GM19372 (cell line): ENCODE measurements around the gene MT1G.
"Not testable (repeated sequence)": the region's sequence is repeated elsewhere in the genome, so short reads cannot be mapped to it uniquely, and the experiment has no call there.

Source experiments
- ATAC-seq: cut with Tn5 transposase; IDR thresholded peaks from one replicate; pipeline ENCODE4 v1.9.1; 2021; ENCODE audit warnings: mild to moderate bottlenecking, low read depth, moderate library complexity; ENCODE audit not compliant: unreplicated experiment

The MT1G gene

GRCh38 chr16:56669005-56669839 lies 1.4 kb upstream of the MT1G start, which contains the start of gene MT1H:
Gene MT1H, plus strand, starts transcription at chr16:56669814. Its CDS starts 71 bp downstream, at chr16:56669885.
- ATAC-seq: no peak

DNA sequence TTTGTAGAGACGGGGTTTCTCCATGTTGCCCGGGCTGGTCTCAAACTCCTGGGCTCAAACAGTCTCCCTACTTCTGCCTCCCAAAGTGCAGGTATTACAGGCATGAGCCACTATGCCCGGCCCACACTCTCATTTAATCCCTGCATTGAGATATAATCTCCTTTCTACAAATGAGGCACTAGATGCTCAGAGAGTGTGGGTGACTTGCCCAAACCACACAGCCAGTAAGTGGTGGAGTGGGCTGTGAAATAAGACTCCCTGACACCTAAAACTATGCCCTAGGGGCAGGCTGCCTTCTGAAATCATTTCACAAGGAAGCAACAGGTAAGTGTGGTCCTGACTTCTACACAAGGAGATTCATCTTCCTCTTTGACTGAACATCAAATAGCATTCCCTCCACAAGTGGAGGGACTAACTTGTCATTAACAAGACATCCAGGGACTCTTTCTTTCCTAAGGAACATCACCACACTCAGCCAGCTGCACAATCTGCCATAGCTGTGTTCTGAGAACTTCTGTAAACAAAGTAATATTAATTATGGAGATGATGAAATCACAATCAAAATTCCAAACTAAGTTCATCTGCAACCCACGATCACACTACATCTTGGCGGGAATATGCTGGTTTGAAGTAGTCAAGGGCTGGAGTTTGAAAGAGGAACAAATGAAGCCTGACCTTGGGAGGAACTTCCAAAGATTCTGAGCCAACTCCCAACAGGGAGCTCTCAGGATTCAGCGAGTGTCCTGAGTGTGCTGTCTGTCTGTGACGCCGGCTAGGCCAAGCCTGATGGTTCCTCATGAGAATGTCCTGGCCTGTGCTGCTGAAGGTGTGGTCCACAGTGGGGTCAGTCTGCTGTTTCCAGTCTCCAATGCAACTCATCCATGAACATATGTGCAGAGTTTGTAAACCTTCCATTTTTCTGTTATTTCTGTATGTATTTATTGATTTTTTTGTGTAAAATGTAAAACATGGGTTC lies 2.3 kb downstream of the MT1G start:
- ATAC-seq: not testable (repeated sequence)

- ATAC-seq: no peak
These were observed 3.4 kb downstream of the MT1G start for GRCh38 chr16:56664506-56664905.

- no peak for ATAC-seq
These were observed 5.2 kb downstream of the MT1G start for GRCh38 chr16:56662357-56663354.

DNA sequence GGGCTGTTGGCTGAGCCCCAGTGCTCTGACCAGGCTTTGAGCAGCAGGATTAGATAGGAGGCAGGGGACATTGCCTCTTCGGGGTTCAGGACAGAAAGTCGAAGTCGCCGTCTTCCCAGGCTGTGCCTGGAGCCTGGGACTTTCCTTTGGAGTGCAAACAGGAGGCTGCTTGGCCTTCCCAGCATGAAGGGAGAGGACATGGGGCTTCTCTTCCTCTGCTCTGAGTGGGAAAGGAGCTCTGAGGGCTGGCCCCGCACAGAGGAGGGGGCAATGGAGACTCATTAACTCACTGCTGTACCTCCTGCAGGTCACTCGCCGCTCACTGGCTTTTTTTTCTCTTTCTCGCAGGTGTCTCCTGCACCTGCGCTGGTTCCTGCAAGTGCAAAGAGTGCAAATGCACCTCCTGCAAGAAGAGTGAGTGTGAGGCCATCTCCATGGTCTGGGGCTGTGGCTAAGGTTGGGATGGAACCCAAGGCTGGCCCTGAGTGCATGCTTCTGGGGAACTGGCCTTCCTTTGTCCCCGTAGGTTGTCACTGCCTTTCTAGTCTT lies 9.5 kb downstream of the MT1G start:
- ATAC-seq: no peak

GRCh38 chr16:56657555-56658326 lies 10.1 kb downstream of the MT1G start, which contains the start of gene MT1F:
Gene MT1F, plus strand, starts transcription at chr16:56657959. Its CDS starts 100 bp downstream, at chr16:56658059.
- no peak for ATAC-seq

- no peak for ATAC-seq
These were observed 14.6 kb downstream of the MT1G start for GRCh38 chr16:56653218-56653617.

- ATAC-seq: no peak
These were observed 15.3 kb downstream of the MT1G start for GRCh38 chr16:56652600-56652999.

GRCh38 chr16:56651586-56651985 lies 16.3 kb downstream of the MT1G start, which contains the start of gene MT1B:
Gene MT1B, plus strand, starts transcription at chr16:56651886. Its CDS starts 68 bp downstream, at chr16:56651954.
- ATAC-seq: no peak

DNA sequence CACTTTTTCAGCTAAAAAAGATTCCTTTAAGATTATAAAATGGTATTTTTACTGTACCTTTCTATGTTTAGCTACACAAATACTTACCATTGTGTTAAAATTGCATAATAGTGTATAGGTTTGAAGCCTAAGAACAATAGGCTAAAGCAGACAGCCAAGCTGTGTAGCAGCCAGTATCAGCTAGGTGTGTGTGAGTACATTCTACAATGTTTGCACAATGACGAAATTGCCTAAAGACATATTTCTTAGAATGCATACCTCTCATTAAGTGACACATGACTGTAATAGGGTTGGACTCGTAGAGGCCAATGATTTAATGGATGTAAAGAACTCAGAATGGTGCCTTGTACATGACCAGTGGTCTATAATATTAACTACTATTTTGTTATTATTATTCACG lies 18.0 kb downstream of the MT1G start:
- no peak for ATAC-seq

- ATAC-seq: no peak
These were observed 18.6 kb downstream of the MT1G start for GRCh38 chr16:56649271-56649670.

GRCh38 chr16:56647641-56648431 lies 20.0 kb downstream of the MT1G start:
- ATAC-seq: no peak

DNA sequence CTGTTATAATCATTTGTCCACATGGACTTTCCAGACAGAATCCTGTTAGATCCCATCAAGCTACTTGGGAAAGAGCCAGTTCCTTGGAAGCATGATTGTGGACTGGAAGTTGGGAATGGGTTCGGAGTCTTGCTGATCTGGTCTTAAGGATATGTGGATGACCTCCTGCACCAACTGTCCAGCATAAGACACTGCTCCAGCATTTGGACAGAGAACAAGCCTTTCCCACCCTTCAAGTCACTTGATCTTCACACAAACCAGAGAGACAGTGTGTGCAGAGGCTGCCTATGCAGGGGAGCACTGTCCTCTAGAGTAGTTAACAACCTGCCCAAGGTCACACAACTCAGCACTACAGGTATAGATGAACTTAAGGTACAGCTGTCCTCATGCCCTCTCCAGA lies 22.0 kb downstream of the MT1G start:
- ATAC-seq: no peak

DNA sequence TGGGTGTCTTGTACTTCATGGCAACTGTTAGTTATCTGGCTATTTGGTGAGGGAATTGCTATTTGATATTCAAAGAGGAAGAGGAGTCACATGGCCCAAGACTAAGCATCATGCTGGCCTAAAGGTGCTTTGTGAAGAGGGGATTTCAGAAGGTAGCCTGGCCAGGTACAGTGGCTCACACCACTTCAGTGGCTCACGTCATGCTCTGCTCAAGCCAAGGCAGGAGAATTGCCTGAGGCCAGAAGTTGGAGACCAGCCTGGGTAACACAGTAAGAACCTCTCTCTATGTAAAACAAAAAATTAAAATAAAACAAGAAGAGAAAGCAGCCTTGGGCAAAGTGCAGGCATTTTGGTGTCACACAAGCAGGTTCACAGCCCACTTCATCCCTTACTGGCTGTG lies 22.6 kb downstream of the MT1G start:
- ATAC-seq: no peak

GRCh38 chr16:56643833-56644232 lies 24.0 kb downstream of the MT1G start:
- ATAC-seq: no peak

- peak; percentile 82 for ATAC-seq
These were observed 24.6 kb downstream of the MT1G start for GRCh38 chr16:56643080-56643778.

DNA sequence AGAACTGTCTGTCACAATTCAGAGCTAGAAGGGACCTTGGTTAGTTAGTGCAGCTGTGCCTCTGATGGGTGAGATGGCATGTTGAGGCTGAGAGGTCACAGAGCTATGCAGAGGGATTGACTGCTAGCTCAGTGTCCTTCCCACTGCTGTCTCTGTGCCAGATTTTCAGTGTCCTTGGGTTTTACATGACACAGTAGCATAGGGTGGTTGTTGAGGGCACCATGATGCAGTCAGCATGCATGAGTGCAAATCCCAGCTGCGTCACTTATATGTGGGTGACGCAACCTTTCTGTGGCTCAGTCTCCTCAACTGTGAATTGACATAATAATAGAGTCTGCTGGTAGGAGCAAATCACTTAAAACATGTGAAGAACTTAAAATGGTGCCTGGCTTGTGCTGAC lies 26.7 kb downstream of the MT1G start:
- no peak for ATAC-seq
